Medulla oblongata (tissue), 1 donor: ENCODE measurements around the gene BRD2.
A peak's percentile ranks its signal among the peaks of the same experiment; 100 is the strongest.

Experiments
- DNase-seq: peaks from one replicate; pipeline ENCODE4 v3.0.0-alpha.2; 2015; ENCODE audit errors: extremely low spot score

The BRD2 gene

GRCh38 chr6:32993363-32993973 lies 25.1 kb downstream of the BRD2 start:
- DNase-seq: no peak

DNA sequence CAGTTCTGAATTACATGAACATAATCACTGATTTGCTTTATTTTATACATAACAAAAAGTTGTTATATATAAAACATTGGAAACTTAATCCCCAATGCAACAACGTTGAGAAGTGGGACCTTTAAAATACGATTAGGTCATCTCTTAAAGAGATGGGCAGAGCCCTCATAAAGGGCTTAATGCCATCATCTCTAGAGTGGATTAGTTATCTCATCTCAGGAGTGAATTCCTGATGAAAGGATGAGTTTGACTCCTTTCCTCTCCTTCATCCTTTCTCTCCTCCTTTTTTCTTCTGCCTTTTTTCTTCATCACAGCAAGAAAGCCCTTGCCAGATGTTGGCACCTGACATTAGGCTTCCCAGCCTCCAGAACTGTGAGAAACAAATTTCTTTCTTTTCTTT lies 27.1 kb downstream of the BRD2 start:
- no peak for DNase-seq

DNA sequence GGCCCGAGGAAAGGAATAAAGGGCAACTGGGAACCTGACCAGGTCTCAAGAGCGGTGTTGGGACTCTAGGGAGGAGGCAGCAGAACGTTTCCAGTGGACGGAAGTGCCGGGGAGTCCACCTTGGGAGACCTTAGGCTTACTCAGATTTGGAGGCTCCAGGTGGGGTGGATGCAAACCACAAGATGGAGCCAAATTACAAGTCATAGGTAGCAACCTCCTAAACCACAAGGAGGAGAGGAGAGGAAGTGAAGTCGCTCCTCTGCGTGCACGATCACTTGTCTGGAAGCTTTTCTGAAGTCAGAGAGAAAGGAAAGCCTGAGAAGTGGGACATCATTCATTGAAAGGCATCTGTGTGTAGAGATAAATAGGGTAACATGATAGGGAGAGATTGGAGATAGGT lies 31.7 kb downstream of the BRD2 start:
- DNase-seq: no peak

DNA sequence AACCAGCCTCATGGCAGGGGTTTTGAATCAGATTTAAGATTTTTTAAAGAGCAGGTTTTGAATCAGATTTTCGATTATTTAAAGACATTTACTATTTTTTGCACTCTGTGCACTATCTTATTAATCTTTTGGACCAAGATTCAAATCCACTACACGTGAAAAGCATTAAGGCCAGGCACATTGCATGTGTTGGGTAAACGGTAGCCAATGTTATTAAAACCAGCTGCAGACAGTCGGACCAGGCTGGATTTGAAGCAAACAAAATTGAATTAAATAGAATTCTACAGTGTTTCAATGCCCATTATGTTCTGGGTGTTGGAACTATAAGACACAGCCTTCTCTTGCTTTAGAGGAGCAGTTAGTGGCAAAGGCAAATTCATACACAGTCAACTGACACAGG lies 33.3 kb downstream of the BRD2 start:
- DNase-seq: no peak

DNA sequence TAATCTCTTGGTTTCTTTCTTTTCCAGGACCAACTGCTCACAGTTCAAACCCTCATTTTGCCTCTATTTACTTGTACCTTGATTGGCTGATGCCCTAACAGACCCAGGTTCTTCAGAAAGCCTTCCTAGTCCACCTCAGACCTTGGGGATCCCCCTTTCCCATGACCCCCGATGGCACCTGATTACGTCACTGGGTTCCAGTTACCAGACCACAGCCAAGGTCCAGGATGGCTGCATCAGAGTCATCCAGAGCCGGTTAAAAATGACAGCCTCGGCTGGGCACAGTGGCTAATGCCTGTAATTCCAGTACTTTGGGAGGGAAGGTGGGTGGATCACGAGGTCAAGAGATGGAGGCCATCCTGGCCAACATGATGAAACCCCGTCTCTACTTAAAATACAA lies 36.5 kb downstream of the BRD2 start:
- no peak for DNase-seq

DNA sequence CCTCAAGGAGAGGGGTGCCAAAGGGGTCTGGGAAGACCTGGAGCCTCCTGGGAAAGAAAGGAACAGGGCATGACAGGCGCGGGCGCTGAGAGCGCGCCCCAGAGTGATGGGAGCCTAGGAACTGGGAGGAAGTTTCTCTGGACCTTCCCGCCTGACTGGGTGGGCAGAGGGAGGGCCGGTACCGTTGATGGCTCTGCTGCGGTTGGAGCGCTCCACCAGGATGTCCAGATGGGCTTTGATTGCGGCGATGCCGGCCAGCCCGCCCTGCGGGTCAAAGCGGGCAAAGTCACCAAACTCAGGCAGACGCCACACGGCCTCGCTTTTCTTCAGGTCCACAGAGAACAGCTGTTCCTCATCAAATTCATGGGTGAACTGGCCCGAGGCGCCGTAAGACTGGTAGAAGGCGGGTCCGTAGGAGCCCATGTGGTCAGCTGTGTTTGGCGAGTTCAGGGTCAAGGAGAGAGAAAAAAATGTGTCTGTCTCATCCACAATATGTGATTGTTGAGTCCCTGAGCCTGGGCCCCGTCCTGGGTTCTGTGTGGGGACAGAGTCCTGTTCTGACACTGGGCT lies 39.5 kb downstream of the BRD2 start:
- DNase-seq: no peak

- peak; percentile 73 for DNase-seq
Measured at GRCh38 chr6:33008944-33009861, 40.8 kb downstream of the BRD2 start, which contains the start of gene HLA-DOA. Gene HLA-DOA (minus strand): TSS chr6:33009591.

- DNase-seq: no peak
Measured at GRCh38 chr6:33010356-33010755, 42.0 kb downstream of the BRD2 start.

GRCh38 chr6:33013608-33014007 lies 45.2 kb downstream of the BRD2 start:
- no peak for DNase-seq

DNA sequence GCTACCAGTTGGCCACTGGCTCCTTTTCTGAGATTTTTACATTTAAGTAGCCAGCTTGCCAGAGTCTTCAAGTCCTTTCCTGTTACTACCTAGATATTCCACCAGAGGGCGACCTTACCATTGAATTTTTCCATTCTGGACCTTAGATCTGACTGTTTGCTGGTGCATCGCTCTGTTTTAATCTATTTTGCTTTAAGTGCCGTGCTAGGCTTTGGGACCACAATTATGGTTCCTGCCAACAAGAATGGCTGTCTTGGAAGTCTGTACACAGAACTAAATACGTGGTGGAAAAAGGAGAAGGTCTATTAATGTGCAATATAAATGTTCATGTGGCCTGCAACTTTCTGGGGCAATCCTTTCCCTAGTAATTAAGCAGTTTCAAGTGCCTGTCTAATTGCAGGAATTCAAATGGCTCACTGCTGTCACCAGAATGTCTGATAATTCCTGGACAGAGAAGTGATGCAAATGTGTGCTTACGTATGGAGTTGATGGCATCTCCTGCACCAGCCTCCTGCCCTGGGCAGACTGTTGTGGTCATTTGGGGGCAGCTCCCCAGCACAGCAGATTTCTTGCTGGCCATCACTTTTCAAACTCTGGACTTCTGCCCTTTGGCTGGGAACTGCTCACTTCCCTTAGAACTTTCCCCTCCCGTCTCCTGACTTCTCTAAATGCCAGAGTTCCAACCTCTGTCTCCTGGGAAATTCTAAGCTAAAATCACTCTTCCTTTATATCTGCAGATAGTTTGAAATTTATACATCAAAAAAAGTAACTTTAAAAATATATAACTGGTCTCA lies 46.6 kb downstream of the BRD2 start:
- peak; percentile 93 for DNase-seq

GRCh38 chr6:33015798-33016197 lies 47.4 kb downstream of the BRD2 start:
- DNase-seq: no peak

GRCh38 chr6:33017018-33017417 lies 48.6 kb downstream of the BRD2 start:
- DNase-seq: no peak

DNA sequence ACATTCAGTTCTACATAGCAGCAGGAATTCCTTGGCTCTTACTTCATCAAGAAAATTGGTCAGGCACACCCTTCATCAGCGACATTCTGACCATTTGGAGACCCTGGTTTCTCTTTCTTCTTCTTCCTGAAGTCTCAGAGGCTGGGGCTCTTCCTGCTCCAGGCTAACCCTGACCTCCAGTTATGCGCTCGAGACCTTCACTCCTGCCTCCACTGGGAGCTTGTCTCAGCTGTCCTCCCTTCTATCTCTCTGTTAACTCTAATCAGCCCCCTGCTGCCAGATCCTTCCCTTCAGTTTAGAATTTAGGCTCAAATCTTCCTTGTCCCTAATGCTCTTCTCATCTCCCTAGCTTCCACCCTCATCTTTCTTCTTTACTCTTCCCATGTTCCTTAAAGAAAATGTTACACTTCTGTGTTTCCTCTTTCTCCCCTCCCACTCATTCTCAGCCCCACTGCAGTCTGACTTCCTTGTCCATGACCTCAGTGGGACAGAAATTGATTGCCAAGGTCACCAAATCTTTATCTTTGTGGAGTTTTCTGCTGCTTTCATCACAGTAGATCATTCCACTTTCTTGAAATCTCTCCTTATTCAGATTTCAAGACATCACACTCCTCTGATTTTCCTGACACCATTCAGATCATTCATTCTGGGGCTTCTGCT lies 49.4 kb downstream of the BRD2 start:
- peak; percentile 55 for DNase-seq

- no peak for DNase-seq
Measured at GRCh38 chr6:33018418-33018817, 50.0 kb downstream of the BRD2 start.

- peak; percentile 94 for DNase-seq
Measured at GRCh38 chr6:33018904-33019303, 50.5 kb downstream of the BRD2 start.

DNA sequence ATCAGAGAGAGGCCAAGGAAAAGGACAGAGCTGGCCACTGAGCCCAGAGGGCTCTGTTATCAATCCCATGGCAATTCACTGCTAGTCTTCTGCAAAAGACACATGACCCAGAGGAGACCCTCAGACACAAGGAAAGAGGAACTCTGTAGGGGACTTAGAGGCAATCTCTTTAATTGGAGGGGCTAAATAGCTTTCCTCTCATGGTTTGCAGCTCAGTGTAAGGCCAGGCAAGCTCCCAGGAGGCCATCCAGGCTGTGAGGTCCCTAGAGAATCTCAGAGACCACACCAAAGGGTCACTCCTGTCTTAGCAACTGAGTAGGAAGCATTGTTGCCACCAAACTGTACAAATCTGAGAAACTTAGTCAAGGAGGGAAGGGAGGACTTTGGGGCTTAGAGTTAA lies 51.0 kb downstream of the BRD2 start:
- DNase-seq: no peak

GRCh38 chr6:33021917-33022316 lies 53.5 kb downstream of the BRD2 start:
- DNase-seq: no peak

- DNase-seq: no peak
Measured at GRCh38 chr6:33023536-33023935, 55.1 kb downstream of the BRD2 start.

- no peak for DNase-seq
Measured at GRCh38 chr6:33024521-33024920, 56.1 kb downstream of the BRD2 start.

DNA sequence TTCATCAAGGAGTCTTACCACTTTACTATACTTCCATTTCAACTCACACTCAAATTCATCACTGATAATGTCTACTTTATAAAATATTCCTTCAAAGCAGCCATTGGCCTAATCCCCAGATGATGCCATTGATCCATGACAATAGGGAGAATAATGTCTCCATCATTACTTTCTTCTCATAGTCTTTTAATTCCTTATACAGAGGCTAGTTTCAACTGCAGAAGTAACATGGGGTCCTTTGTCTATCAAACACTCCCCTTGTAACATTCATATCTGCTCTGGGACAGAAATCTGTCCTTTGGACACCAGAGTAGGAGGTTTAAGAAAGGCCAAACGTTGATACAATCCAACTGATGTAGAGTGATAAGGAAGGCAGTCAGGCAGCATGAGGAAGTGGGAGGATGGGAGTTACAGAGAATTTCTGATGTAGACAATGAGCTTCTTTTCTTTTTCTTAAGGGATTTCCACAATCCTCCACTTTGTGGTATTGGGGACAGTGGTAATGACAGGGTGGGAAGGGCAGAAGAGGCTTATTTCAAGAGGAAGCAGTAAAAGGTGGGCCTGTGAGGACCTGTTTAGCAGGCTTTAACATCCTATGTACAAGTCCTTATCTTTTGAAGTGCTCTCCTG lies 59.9 kb downstream of the BRD2 start:
- DNase-seq: no peak
